SJSA1 (cell line): ENCODE results near the gene ACADSB. TPM values are rescaled to one million over a fixed set of nuclear protein-coding genes. Genes with fewer than 3 reads are reported as not detected.

ENCODE experiments used
- DNase-seq, 2 experiments: peaks; one replicate each; pipeline ENCODE4 v3.0.0-alpha.2; 2015 to 2020; ENCODE audit warnings: low spot score in 2 of 2, low read depth in 1 of 2
- H3K27ac ChIP-seq: fragments of 250-450 bp; sonication (Bioruptor Pico); 2 replicates; pipeline ENCODE4 v1.5.1; 2020; ENCODE audit warnings: mild to moderate bottlenecking, moderate library complexity
- H3K27me3 ChIP-seq: fragments of 250-450 bp; sonication (Bioruptor Pico); replicated peaks from 2 replicates; pipeline ENCODE4 v1.5.1; 2020; ENCODE audit warnings: mild to moderate bottlenecking, moderate library complexity
- H3K36me3 ChIP-seq: fragments of 250-450 bp; sonication (Bioruptor Pico); 2 replicates; pipeline ENCODE4 v1.5.1; 2020; ENCODE audit warnings: mild to moderate bottlenecking
- H3K4me1 ChIP-seq: fragments of 250-450 bp; sonication (Bioruptor Pico); replicated peaks from 2 replicates; pipeline ENCODE4 v1.6.1; 2021; ENCODE audit warnings: mild to moderate bottlenecking
- H3K4me3 ChIP-seq: fragments of 250-450 bp; sonication (Bioruptor Pico); 2 replicates; pipeline ENCODE4 v1.5.1; 2020; ENCODE audit warnings: mild to moderate bottlenecking
- H3K9me3 ChIP-seq: fragments of 250-450 bp; sonication (Bioruptor Pico); replicated peaks from 2 replicates; pipeline ENCODE4 v1.5.1; 2020; ENCODE audit warnings: mild to moderate bottlenecking
- total RNA-seq: library from RNA; depleted of rRNA; stranded (reverse); fragments of >200 nt; shearing (Covaris generic); gene quantifications from 2 replicates; pipeline ENCODE4 v1.2.3, GENCODE V29; 2014; rRNA removed

Gene ACADSB
- total RNA-seq, result 7.9 and 10.3 TPM in 2 replicates

GRCh38 chr10:123008355-123009104 is at the start of gene ACADSB, which contains the start of gene IKZF5:
TSS of gene ACADSB (plus strand) at chr10:123009006. CDS start at chr10:123009030, 24 bp downstream.
TSS of gene IKZF5 (minus strand) at chr10:123008795. CDS start at chr10:122998625, 10,170 bp downstream.
- H3K27ac ChIP-seq, result peak within 1 kb of the TSS; percentile 58
- H3K4me3 ChIP-seq, result peak within 1 kb of the TSS; percentile 91
- H3K9me3 ChIP-seq, result no peaks in the 10 kb centered on the region
- peaks cover 5% of the 10 kb centered on the region for H3K36me3 ChIP-seq
- DNase-seq, result peak; percentile 93 to 97
- H3K4me1 ChIP-seq, result peaks cover 15% of the 10 kb centered on the region
- no peaks in the 10 kb centered on the region for H3K27me3 ChIP-seq

- Histone ChIP-seq H3K27me3 (no peaks in the 10 kb centered on the region), H3K4me3 (no peak overlapping the region), H3K4me1 (no peaks in the 10 kb centered on the region), H3K36me3 (no peaks in the 10 kb centered on the region), H3K27ac (no peak overlapping the region), H3K9me3 (no peaks in the 10 kb centered on the region; the same call in 1 of the 2 replicates)
- no peak for DNase-seq
Measured at GRCh38 chr10:122962405-122962804, 46.4 kb upstream of the ACADSB start.

- Histone ChIP-seq H3K4me3 (no peak overlapping the region), H3K27ac (no peak overlapping the region), H3K9me3 (no peaks in the 10 kb centered on the region; the same call in 1 of the 2 replicates), H3K27me3 (no peaks in the 10 kb centered on the region), H3K4me1 (no peaks in the 10 kb centered on the region), H3K36me3 (no peaks in the 10 kb centered on the region)
- DNase-seq, result no peak
Measured at GRCh38 chr10:122966879-122967278, 41.9 kb upstream of the ACADSB start.

GRCh38 chr10:122968698-122969097 is 40.1 kb upstream of the ACADSB start:
- DNase-seq, result no peak
- Histone ChIP-seq H3K27ac (no peak overlapping the region), H3K4me3 (no peak overlapping the region), H3K9me3 (no peaks in the 10 kb centered on the region; the same call in 1 of the 2 replicates), H3K27me3 (no peaks in the 10 kb centered on the region), H3K4me1 (no peaks in the 10 kb centered on the region), H3K36me3 (no peaks in the 10 kb centered on the region)

- no peaks in the 10 kb centered on the region for H3K36me3 ChIP-seq
- no peak for DNase-seq
- H3K4me3 ChIP-seq, result no peak overlapping the region
- no peaks in the 10 kb centered on the region for H3K27me3 ChIP-seq
- no peaks in the 10 kb centered on the region for H3K9me3 ChIP-seq
- no peaks in the 10 kb centered on the region for H3K4me1 ChIP-seq
- H3K27ac ChIP-seq, result no peak overlapping the region
Measured at GRCh38 chr10:122974023-122974422, 34.8 kb upstream of the ACADSB start.

GRCh38 chr10:122974543-122975064 is 34.2 kb upstream of the ACADSB start:
- H3K27me3 ChIP-seq, result no peaks in the 10 kb centered on the region
- H3K36me3 ChIP-seq, result no peaks in the 10 kb centered on the region
- no peak for DNase-seq
- H3K4me3 ChIP-seq, result no peak overlapping the region
- no peaks in the 10 kb centered on the region for H3K9me3 ChIP-seq
- H3K4me1 ChIP-seq, result peaks cover under 1% of the 10 kb centered on the region; the same call in 1 of the 2 replicates
- no peak overlapping the region for H3K27ac ChIP-seq

- H3K27ac ChIP-seq, result peak within 1 kb of the TSS; percentile 91
- peak within 1 kb of the TSS; percentile 93 for H3K4me3 ChIP-seq
- DNase-seq, result peak; percentile 92 to 97
- no peaks in the 10 kb centered on the region; the same call in 1 of the 2 replicates for H3K36me3 ChIP-seq
- H3K4me1 ChIP-seq, result peaks cover 14% of the 10 kb centered on the region
- H3K9me3 ChIP-seq, result no peaks in the 10 kb centered on the region
- H3K27me3 ChIP-seq, result no peaks in the 10 kb centered on the region
Measured at GRCh38 chr10:122980209-122981065, 28.4 kb upstream of the ACADSB start, which contains the start of gene PSTK. TSS of gene PSTK (plus strand) at chr10:122980401. CDS start at chr10:122980480, 79 bp downstream.

GRCh38 chr10:122981066-122981464 is 27.7 kb upstream of the ACADSB start:
- Histone ChIP-seq H3K4me3 (peak overlapping the region; percentile 93), H3K27ac (no peak overlapping the region), H3K27me3 (no peaks in the 10 kb centered on the region), H3K9me3 (no peaks in the 10 kb centered on the region), H3K36me3 (no peaks in the 10 kb centered on the region; the same call in 1 of the 2 replicates), H3K4me1 (peaks cover 14% of the 10 kb centered on the region)
- peak in 1 of 2 experiments; percentile 44 for DNase-seq

GRCh38 chr10:122983898-122984297 is 24.9 kb upstream of the ACADSB start:
- no peaks in the 10 kb centered on the region for H3K27me3 ChIP-seq
- no peaks in the 10 kb centered on the region for H3K9me3 ChIP-seq
- no peak overlapping the region for H3K4me3 ChIP-seq
- DNase-seq, result no peak
- H3K4me1 ChIP-seq, result peaks cover 18% of the 10 kb centered on the region
- no peak overlapping the region for H3K27ac ChIP-seq
- H3K36me3 ChIP-seq, result peaks cover 4% of the 10 kb centered on the region; the same call in 1 of the 2 replicates

- Histone ChIP-seq H3K9me3 (no peaks in the 10 kb centered on the region), H3K27me3 (no peaks in the 10 kb centered on the region), H3K36me3 (peaks cover 7% of the 10 kb centered on the region; the same call in 1 of the 2 replicates), H3K27ac (no peak overlapping the region), H3K4me1 (peaks cover 17% of the 10 kb centered on the region), H3K4me3 (no peak overlapping the region)
- no peak for DNase-seq
Measured at GRCh38 chr10:122984708-122985107, 24.1 kb upstream of the ACADSB start.

- Histone ChIP-seq H3K4me3 (no peak overlapping the region), H3K4me1 (peaks cover 4% of the 10 kb centered on the region; the same call in 1 of the 2 replicates), H3K27ac (no peak overlapping the region), H3K27me3 (no peaks in the 10 kb centered on the region), H3K9me3 (no peaks in the 10 kb centered on the region), H3K36me3 (peaks cover 8% of the 10 kb centered on the region; the same call in 1 of the 2 replicates)
- DNase-seq, result no peak
Measured at GRCh38 chr10:122986335-122986734, 22.5 kb upstream of the ACADSB start.

- Histone ChIP-seq H3K27ac (no peak overlapping the region), H3K4me1 (0 out of 2 replicates have a peak, but pooled peaks cover 4% of the 10 kb centered on the region), H3K27me3 (no peaks in the 10 kb centered on the region), H3K4me3 (no peak overlapping the region), H3K36me3 (peaks cover 8% of the 10 kb centered on the region; the same call in 1 of the 2 replicates), H3K9me3 (no peaks in the 10 kb centered on the region)
- peak in 1 of 2 experiments; percentile 19 for DNase-seq
Measured at GRCh38 chr10:122988501-122988900, 20.3 kb upstream of the ACADSB start.

- Histone ChIP-seq H3K36me3 (peaks cover 23% of the 10 kb centered on the region), H3K4me1 (0 out of 2 replicates have a peak, but pooled peaks cover 4% of the 10 kb centered on the region), H3K9me3 (no peaks in the 10 kb centered on the region), H3K27me3 (no peaks in the 10 kb centered on the region), H3K27ac (no peak overlapping the region), H3K4me3 (no peak overlapping the region)
- DNase-seq, result no peak
Measured at GRCh38 chr10:122990278-122990677, 18.5 kb upstream of the ACADSB start.
